Measurements from ENCODE around the gene TEX54. TPM values are rescaled to one million over a fixed set of nuclear protein-coding genes. Genes with fewer than 3 reads are reported as not detected.

TEX54 gene
- total and polyA plus RNA-seq, 2 of the 13 experiments (the other 11 are each of a cell fraction or from before 2014, with no cell fraction given) = not detected

GRCh38 chr11:62832336-62833234 is at the start of gene TEX54 (continued):
- TF ChIP-seq KLF12 (CRISPR knock-in tag; IDR thresholded peaks at IDR 0.05; ENCODE audit: borderline replicate concordance) (0 out of 2 replicates have a peak, but pooled peaks have one; percentile 31), ZNF337 (CRISPR knock-in tag; IDR thresholded peaks at IDR 0.05; ENCODE audit: borderline replicate concordance, low read depth) (0 out of 2 replicates have a peak, but pooled peaks have one; percentile 16), CEBPG (CRISPR knock-in tag; IDR thresholded peaks at IDR 0.05) (no peak), ZNF382 (CRISPR knock-in tag; IDR thresholded peaks at IDR 0.05; ENCODE audit: borderline replicate concordance) (no peak), PRPF4 (IDR thresholded peaks at IDR 0.05; ENCODE audit: low read depth, low read length, poor library complexity, severe bottlenecking) (no peak), ZNF720 (CRISPR knock-in tag; IDR thresholded peaks at IDR 0.05) (no peak), SRF (IDR thresholded peaks at IDR 0.05; ENCODE audit: low read depth, low read length) (no peak), FOXJ3 (CRISPR knock-in tag; IDR thresholded peaks at IDR 0.05; ENCODE audit: borderline replicate concordance) (no peak), ZNF317 (CRISPR knock-in tag; IDR thresholded peaks at IDR 0.05) (no peak), ZNF205 (CRISPR knock-in tag; IDR thresholded peaks at IDR 0.05) (no peak), ZBTB8A (CRISPR knock-in tag; IDR thresholded peaks at IDR 0.05; ENCODE audit: borderline replicate concordance, low read depth) (no peak), EED (CRISPR knock-in tag; IDR thresholded peaks at IDR 0.05) (0 out of 2 replicates have a peak, but pooled peaks have one; percentile 46), ZFX (CRISPR knock-in tag; IDR thresholded peaks at IDR 0.05; ENCODE audit: low read depth) (no peak; the same call in 1 of the 2 replicates), RBFOX2 (IDR thresholded peaks at IDR 0.05; ENCODE audit: low read depth, low read length) (peak; percentile 13; the same call in 1 of the 2 replicates), ZNF136 (CRISPR knock-in tag; IDR thresholded peaks at IDR 0.05; ENCODE audit: low read depth) (no peak), NFE2L1 (CRISPR knock-in tag; IDR thresholded peaks at IDR 0.05; ENCODE audit: borderline replicate concordance) (no peak), SIN3A (IDR thresholded peaks at IDR 0.05; ENCODE audit: borderline replicate concordance, low read depth, low read length) (no peak), ZNF263 (CRISPR knock-in tag; IDR thresholded peaks at IDR 0.05) (no peak), ZNF639 (CRISPR knock-in tag; conservative IDR thresholded peaks at IDR 0.05) (no peak; the same call in 1 of the 2 replicates)
- TF ChIP-seq, protein P1, sequence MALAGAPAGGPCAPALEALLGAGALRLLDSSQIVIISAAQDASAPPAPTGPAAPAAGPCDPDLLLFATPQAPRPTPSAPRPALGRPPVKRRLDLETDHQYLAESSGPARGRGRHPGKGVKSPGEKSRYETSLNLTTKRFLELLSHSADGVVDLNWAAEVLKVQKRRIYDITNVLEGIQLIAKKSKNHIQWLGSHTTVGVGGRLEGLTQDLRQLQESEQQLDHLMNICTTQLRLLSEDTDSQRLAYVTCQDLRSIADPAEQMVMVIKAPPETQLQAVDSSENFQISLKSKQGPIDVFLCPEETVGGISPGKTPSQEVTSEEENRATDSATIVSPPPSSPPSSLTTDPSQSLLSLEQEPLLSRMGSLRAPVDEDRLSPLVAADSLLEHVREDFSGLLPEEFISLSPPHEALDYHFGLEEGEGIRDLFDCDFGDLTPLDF (CRISPR knock-in tag; IDR thresholded peaks at IDR 0.05) = no peak
- TF ChIP-seq, protein P2, sequence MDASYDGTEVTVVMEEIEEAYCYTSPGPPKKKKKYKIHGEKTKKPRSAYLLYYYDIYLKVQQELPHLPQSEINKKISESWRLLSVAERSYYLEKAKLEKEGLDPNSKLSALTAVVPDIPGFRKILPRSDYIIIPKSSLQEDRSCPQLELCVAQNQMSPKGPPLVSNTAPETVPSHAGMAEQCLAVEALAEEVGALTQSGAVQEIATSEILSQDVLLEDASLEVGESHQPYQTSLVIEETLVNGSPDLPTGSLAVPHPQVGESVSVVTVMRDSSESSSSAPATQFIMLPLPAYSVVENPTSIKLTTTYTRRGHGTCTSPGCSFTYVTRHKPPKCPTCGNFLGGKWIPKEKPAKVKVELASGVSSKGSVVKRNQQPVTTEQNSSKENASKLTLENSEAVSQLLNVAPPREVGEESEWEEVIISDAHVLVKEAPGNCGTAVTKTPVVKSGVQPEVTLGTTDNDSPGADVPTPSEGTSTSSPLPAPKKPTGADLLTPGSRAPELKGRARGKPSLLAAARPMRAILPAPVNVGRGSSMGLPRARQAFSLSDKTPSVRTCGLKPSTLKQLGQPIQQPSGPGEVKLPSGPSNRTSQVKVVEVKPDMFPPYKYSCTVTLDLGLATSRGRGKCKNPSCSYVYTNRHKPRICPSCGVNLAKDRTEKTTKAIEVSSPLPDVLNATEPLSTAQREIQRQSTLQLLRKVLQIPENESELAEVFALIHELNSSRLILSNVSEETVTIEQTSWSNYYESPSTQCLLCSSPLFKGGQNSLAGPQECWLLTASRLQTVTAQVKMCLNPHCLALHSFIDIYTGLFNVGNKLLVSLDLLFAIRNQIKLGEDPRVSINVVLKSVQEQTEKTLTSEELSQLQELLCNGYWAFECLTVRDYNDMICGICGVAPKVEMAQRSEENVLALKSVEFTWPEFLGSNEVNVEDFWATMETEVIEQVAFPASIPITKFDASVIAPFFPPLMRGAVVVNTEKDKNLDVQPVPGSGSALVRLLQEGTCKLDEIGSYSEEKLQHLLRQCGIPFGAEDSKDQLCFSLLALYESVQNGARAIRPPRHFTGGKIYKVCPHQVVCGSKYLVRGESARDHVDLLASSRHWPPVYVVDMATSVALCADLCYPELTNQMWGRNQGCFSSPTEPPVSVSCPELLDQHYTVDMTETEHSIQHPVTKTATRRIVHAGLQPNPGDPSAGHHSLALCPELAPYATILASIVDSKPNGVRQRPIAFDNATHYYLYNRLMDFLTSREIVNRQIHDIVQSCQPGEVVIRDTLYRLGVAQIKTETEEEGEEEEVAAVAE (CRISPR knock-in tag; IDR thresholded peaks at IDR 0.05; ENCODE audit: borderline replicate concordance) = no peak
